Tibial nerve (tissue), 4 donors: ENCODE results near the gene ETFA.

Experiments used
- EP300 ChIP-seq, 2 donors: sonication (generic); formaldehyde crosslinking; IDR thresholded peaks; one replicate each; pipeline ENCODE4 v1.6.1; 2017; ENCODE audit warnings: antibody characterized with exemption in 2 of 2, mild to moderate bottlenecking in 1 of 2
- TF ChIP-seq, protein P1 (sequence below), 5 experiments: fragments of 200-600 bp in 3 of 5; fragments of 450-650 bp in 2 of 5; sonication (generic) in 3 of 5; IDR thresholded peaks; one replicate each; pipeline ENCODE4 v1.5.1; 2016 to 2019; ENCODE audit warnings: antibody characterized with exemption in 5 of 5, mild to moderate bottlenecking in 3 of 5, moderate library complexity in 2 of 5

- TF ChIP-seq, protein P1, sequence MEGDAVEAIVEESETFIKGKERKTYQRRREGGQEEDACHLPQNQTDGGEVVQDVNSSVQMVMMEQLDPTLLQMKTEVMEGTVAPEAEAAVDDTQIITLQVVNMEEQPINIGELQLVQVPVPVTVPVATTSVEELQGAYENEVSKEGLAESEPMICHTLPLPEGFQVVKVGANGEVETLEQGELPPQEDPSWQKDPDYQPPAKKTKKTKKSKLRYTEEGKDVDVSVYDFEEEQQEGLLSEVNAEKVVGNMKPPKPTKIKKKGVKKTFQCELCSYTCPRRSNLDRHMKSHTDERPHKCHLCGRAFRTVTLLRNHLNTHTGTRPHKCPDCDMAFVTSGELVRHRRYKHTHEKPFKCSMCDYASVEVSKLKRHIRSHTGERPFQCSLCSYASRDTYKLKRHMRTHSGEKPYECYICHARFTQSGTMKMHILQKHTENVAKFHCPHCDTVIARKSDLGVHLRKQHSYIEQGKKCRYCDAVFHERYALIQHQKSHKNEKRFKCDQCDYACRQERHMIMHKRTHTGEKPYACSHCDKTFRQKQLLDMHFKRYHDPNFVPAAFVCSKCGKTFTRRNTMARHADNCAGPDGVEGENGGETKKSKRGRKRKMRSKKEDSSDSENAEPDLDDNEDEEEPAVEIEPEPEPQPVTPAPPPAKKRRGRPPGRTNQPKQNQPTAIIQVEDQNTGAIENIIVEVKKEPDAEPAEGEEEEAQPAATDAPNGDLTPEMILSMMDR (IDR thresholded peaks at IDR 0.05) = no peak
- TF ChIP-seq EP300 (IDR thresholded peaks at IDR 0.05) = no peak
Measured at GRCh38 chr15:76169911-76170800, 141.1 kb downstream of the ETFA start.
